Measurements from ENCODE around the gene GFOD1.

GRCh38 chr6:13463328-13463717 is 24.1 kb downstream of the GFOD1 start:
- TF ChIP-seq CTCF (IDR thresholded peaks at IDR 0.05; ENCODE audit: low read depth, low read length, poor library complexity, severe bottlenecking) (no peak), EZH2phosphoT487 (IDR thresholded peaks at IDR 0.05; ENCODE audit: borderline replicate concordance, low read length) (no peak)
